Measurements from ENCODE around the gene GNAS.

Gene GNAS

DNA sequence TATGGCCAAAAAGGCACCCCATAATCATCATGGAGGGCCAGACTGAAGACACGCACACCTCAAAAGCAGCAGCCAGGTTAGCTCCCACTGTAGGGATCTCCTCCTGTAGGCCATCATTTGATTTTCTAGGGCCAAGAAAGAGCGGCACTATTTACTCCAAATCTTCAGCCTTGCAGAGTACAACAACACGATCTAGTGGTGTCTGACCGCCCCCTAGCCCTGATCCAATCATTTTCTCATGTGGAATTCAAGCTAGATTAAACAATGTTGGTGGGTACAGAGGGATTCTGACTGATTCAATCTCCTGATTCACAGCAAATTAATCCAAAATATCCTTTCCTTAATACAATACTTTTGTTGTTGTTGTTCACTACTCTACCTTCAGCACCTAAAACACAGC lies 14.3 kb upstream of the GNAS start:
- no peak for TF ChIP-seq POLR2AphosphoS5 (IDR thresholded peaks at IDR 0.05; ENCODE audit: low read depth, low read length)
- no peak for TF ChIP-seq POLR2A (IDR thresholded peaks at IDR 0.05; ENCODE audit: low read depth, low read length)
- TF ChIP-seq TAF1 (IDR thresholded peaks at IDR 0.05; ENCODE audit: low read depth, low read length) = no peak
- no peak for TF ChIP-seq POU2F2 (IDR thresholded peaks at IDR 0.05; ENCODE audit: low read depth, low read length)
- TF ChIP-seq SPI1 (IDR thresholded peaks at IDR 0.05; ENCODE audit: low read depth, low read length) = no peak
- TF ChIP-seq PAX5 (IDR thresholded peaks at IDR 0.05; ENCODE audit: insufficient read depth, low read length, severe bottlenecking) = no peak
- no peak for FAIRE-seq

DNA sequence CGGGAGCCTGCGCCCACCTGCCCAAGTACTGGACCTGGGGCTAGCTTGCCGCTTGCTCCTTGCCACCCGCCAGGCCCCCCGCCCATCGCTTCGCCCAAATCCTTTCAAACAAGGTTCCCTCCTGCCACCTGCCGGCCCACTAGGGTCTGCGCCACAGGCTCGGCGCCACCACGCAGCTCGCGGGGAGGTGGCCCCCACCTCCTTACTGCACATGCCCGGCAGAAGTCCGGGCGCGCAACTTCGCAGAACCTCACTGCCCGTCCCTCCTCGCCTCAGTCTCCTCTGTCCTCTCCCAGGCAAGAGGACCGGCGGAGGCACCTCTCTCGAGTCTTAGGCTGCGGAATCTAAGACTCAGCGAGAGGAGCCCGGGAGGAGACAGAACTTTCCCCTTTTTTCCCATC lies 13.0 kb upstream of the GNAS start:
- TF ChIP-seq POU2F2 (IDR thresholded peaks at IDR 0.05; ENCODE audit: low read depth, low read length) = no peak
- TF ChIP-seq PAX5 (IDR thresholded peaks at IDR 0.05; ENCODE audit: insufficient read depth, low read length, severe bottlenecking) = no peak
- TF ChIP-seq SPI1 (IDR thresholded peaks at IDR 0.05; ENCODE audit: low read depth, low read length) = no peak
- no peak for TF ChIP-seq POLR2AphosphoS5 (IDR thresholded peaks at IDR 0.05; ENCODE audit: low read depth, low read length)
- no peak for TF ChIP-seq TAF1 (IDR thresholded peaks at IDR 0.05; ENCODE audit: low read depth, low read length)
- TF ChIP-seq POLR2A (IDR thresholded peaks at IDR 0.05; ENCODE audit: low read depth, low read length) = no peak
- FAIRE-seq = peak; percentile 16
- no peak for DNase-seq (ENCODE audit: insufficient read length, low spot score)

More for the DNA sequence above, 14.3 kb upstream of the GNAS start:
- no peak for DNase-seq (ENCODE audit: insufficient read length, low spot score)

DNA sequence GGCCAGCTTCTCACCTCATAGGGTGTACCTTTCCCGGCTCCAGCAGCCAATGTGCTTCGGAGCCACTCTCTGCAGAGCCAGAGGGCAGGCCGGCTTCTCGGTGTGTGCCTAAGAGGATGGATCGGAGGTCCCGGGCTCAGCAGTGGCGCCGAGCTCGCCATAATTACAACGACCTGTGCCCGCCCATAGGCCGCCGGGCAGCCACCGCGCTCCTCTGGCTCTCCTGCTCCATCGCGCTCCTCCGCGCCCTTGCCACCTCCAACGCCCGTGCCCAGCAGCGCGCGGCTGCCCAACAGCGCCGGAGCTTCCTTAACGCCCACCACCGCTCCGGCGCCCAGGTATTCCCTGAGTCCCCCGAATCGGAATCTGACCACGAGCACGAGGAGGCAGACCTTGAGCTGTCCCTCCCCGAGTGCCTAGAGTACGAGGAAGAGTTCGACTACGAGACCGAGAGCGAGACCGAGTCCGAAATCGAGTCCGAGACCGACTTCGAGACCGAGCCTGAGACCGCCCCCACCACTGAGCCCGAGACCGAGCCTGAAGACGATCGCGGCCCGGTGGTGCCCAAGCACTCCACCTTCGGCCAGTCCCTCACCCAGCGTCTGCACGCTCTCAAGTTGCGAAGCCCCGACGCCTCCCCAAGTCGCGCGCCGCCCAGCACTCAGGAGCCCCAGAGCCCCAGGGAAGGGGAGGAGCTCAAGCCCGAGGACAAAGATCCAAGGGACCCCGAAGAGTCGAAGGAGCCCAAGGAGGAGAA lies 12.3 kb upstream of the GNAS start:
- DNase-seq (ENCODE audit: insufficient read length, low spot score) (no peak), FAIRE-seq (no peak)
- TF ChIP-seq POU2F2 (IDR thresholded peaks at IDR 0.05; ENCODE audit: low read depth, low read length) = no peak
- no peak for TF ChIP-seq SPI1 (IDR thresholded peaks at IDR 0.05; ENCODE audit: low read depth, low read length)
- TF ChIP-seq POLR2AphosphoS5 (IDR thresholded peaks at IDR 0.05; ENCODE audit: low read depth, low read length) = no peak
- no peak for TF ChIP-seq POLR2A (IDR thresholded peaks at IDR 0.05; ENCODE audit: low read depth, low read length)
- no peak for TF ChIP-seq PAX5 (IDR thresholded peaks at IDR 0.05; ENCODE audit: insufficient read depth, low read length, severe bottlenecking)
- TF ChIP-seq TAF1 (IDR thresholded peaks at IDR 0.05; ENCODE audit: low read depth, low read length) = no peak

DNA sequence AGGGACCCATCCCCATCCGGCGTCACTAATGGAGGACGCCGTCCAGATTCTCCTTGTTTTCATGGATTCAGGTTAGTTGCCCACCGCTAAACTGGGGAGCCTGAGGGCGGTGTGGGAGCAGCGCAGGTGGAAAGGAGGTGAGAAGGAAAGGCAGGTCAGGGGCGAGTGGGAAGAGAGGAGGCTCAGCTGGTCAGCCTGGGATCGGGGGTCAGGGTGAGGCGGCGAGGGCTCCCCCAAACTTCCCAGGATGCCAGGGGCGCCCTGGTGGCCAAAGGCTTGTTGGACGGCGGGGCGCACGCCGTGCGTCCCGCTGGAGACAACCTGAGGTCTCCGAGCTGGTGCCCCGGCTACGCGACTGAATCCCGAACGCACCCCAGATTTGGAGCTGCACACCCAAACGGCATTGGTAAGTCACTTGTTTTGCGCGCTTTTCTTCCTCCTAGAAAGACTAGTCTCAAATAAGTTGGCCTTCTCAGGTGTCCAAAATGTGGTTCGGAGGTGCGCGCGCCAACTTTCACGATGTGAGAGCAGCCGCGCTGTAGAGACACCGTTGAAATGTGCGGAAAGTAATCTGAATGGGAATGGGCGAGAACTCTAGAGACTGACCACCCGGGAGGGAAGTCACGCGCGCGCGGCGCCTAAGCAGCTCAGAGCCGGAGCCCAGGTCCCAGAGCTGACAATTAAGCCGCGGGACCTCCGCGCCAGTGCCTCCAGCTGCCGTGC lies 11.5 kb upstream of the GNAS start:
- DNase-seq (ENCODE audit: insufficient read length, low spot score) = no peak
- TF ChIP-seq POLR2AphosphoS5 (IDR thresholded peaks at IDR 0.05; ENCODE audit: low read depth, low read length) (no peak), PAX5 (IDR thresholded peaks at IDR 0.05; ENCODE audit: insufficient read depth, low read length, severe bottlenecking) (no peak), POU2F2 (IDR thresholded peaks at IDR 0.05; ENCODE audit: low read depth, low read length) (no peak), SPI1 (IDR thresholded peaks at IDR 0.05; ENCODE audit: low read depth, low read length) (no peak), POLR2A (IDR thresholded peaks at IDR 0.05; ENCODE audit: low read depth, low read length) (no peak), TAF1 (IDR thresholded peaks at IDR 0.05; ENCODE audit: low read depth, low read length) (no peak)
- FAIRE-seq = no peak

DNA sequence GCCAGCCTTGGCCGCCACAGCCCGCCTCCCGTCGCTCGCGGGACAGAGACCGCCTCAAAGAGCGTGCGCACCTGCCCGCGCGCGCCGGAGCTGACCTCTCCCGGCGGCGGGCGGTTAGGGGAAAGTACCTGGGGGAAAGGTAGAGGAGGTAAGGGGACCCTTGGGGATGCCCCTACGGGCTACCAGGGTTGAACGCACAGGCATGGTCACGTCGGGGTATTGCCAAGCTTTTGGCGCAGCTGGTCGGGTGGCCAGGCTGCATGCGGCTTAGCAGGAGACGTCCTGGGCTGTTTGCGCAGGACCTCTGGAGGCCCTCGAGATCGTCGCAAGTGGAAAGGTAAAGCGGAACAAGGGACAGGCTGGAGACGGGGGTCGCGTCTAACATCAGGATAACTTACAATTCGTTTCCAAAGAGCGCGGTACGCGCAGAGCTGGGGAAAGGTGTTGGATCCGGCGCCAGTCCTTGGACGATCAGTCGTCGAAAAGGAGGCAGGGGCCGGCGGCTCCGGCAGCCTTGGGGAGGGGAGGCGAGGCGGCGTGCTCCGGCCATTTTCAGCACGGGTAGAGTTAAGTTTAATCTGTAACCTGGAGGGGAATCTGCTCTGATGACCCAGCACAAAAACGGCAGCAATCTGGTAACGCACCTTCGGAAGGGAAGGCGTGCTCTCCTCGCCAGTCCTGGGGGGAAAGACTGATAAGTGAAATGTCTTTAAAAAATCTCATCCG lies 10.8 kb upstream of the GNAS start:
- TF ChIP-seq POLR2A (IDR thresholded peaks at IDR 0.05; ENCODE audit: low read depth, low read length) (no peak), POLR2AphosphoS5 (IDR thresholded peaks at IDR 0.05; ENCODE audit: low read depth, low read length) (no peak), SPI1 (IDR thresholded peaks at IDR 0.05; ENCODE audit: low read depth, low read length) (no peak), TAF1 (IDR thresholded peaks at IDR 0.05; ENCODE audit: low read depth, low read length) (no peak), PAX5 (IDR thresholded peaks at IDR 0.05; ENCODE audit: insufficient read depth, low read length, severe bottlenecking) (no peak), POU2F2 (IDR thresholded peaks at IDR 0.05; ENCODE audit: low read depth, low read length) (no peak)
- DNase-seq (ENCODE audit: insufficient read length, low spot score) = no peak
- no peak for FAIRE-seq

DNA sequence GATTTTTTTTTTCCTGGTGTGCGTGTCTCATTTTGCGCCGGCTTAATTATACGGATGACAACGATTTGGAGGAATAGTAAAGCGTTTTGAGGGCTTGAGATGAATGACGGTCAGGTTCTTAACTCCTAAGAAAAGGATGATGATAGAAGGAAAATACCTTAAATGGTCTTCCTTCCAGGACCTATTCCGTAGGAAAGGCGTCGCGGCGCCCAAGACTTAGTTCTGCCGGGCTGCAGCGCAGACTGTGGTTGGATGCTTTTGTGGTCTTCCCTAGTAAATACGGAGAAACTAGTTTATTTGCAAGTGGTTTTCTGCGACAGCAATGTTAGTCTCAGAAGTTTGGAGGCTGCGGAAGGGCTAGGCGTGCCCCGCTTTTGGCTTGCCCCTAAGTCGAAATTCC lies 10.2 kb upstream of the GNAS start:
- no peak for FAIRE-seq
- no peak for TF ChIP-seq TAF1 (IDR thresholded peaks at IDR 0.05; ENCODE audit: low read depth, low read length)
- no peak for TF ChIP-seq SPI1 (IDR thresholded peaks at IDR 0.05; ENCODE audit: low read depth, low read length)
- no peak for TF ChIP-seq POLR2AphosphoS5 (IDR thresholded peaks at IDR 0.05; ENCODE audit: low read depth, low read length)
- no peak for TF ChIP-seq POLR2A (IDR thresholded peaks at IDR 0.05; ENCODE audit: low read depth, low read length)
- no peak for TF ChIP-seq POU2F2 (IDR thresholded peaks at IDR 0.05; ENCODE audit: low read depth, low read length)
- TF ChIP-seq PAX5 (IDR thresholded peaks at IDR 0.05; ENCODE audit: insufficient read depth, low read length, severe bottlenecking) = no peak
- DNase-seq (ENCODE audit: insufficient read length, low spot score) = no peak

DNA sequence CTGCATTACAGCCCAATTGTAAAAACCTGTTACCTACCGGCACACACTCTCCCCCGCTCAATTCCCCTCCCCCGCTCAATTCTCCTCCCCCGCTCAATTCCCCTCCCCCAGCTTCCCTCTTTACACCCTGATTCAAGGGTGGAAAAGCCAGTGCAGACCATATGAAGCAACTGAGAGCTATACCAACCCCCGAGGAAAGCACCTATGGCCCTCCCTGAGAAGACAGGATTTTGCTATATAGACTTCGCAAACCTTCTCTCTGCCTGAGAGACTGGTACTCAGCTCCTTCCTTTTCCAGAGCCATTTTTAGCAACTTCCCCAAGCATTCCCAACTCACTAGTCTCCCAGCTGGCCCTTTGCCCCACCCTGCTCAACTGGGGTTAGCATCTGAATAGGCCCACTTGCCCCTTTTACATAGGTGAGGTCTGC lies 9.4 kb upstream of the GNAS start:
- FAIRE-seq (no peak), DNase-seq (ENCODE audit: insufficient read length, low spot score) (no peak)
- no peak for TF ChIP-seq SPI1 (IDR thresholded peaks at IDR 0.05; ENCODE audit: low read depth, low read length)
- no peak for TF ChIP-seq POLR2A (IDR thresholded peaks at IDR 0.05; ENCODE audit: low read depth, low read length)
- no peak for TF ChIP-seq TAF1 (IDR thresholded peaks at IDR 0.05; ENCODE audit: low read depth, low read length)
- no peak for TF ChIP-seq POU2F2 (IDR thresholded peaks at IDR 0.05; ENCODE audit: low read depth, low read length)
- no peak for TF ChIP-seq PAX5 (IDR thresholded peaks at IDR 0.05; ENCODE audit: insufficient read depth, low read length, severe bottlenecking)
- no peak for TF ChIP-seq POLR2AphosphoS5 (IDR thresholded peaks at IDR 0.05; ENCODE audit: low read depth, low read length)

DNA sequence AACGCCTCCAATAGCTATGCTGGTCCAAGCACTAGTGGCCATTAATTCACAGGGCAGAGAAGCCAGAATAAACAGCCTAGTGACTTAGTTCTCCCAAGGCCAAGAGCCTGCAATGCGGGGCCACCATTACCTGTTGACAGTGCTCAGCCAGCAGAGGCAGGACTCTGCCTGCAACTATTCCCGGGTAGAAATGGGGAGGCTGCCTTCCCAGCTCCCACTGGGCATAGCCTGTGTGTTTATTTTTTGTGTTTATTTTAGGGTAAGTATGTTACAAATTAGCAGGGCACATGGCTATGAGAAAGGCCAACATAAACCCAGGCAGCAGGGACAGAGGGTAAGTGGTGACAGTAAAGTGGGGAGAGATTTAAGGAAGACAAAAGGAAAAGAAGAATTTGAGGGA lies 6.8 kb upstream of the GNAS start:
- DNase-seq (ENCODE audit: insufficient read length, low spot score) = no peak
- no peak for FAIRE-seq
- no peak for TF ChIP-seq POLR2AphosphoS5 (IDR thresholded peaks at IDR 0.05; ENCODE audit: low read depth, low read length)

DNA sequence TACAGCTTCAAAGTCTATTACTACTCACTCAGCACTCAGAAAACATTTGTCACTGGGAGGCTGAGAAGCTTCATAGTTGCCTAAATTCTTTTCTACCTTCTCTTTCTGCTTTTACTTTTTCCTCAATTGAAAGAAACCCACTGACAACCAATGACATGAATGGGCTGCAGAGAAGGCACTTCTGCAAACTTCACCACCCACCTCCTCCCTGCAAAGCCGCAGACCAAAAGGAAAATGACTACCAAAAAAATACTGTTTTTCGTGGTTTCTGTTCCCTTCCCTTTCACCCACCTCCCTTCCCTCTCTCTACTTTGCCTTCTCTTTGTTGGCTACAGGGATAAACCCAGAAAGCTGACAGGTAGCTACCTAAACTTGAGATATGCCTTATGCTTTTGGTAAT lies 5.1 kb upstream of the GNAS start:
- FAIRE-seq (peak; percentile 48), DNase-seq (ENCODE audit: insufficient read length, low spot score) (no peak)
- TF ChIP-seq TAF1 (IDR thresholded peaks at IDR 0.05; ENCODE audit: low read depth, low read length) (no peak), SPI1 (IDR thresholded peaks at IDR 0.05; ENCODE audit: low read depth, low read length) (peak; percentile 59)

All from GM12891 (cell line).